Activated CD8-positive, alpha-beta memory T cell treated with anti-CD3 and anti-CD28 coated beads for 24 hours (primary cell): ENCODE measurements around the gene SCAMP3.

Experiments
- DNase-seq: peaks from one replicate; pipeline ENCODE4 v3.0.0-alpha.2; 2020

SCAMP3 gene

GRCh38 chr1:155285063-155285462, 22.9 kb upstream of the SCAMP3 start:
- DNase-seq: no peak

GRCh38 chr1:155284476-155284875, 22.3 kb upstream of the SCAMP3 start:
- no peak for DNase-seq

- DNase-seq: no peak
These were observed 20.4 kb upstream of the SCAMP3 start for GRCh38 chr1:155282488-155283091.

GRCh38 chr1:155279268-155279667, 17.1 kb upstream of the SCAMP3 start:
- DNase-seq: no peak

- DNase-seq: no peak
These were observed 16.6 kb upstream of the SCAMP3 start for GRCh38 chr1:155278689-155279160.

GRCh38 chr1:155277902-155278688, 15.9 kb upstream of the SCAMP3 start:
- peak; percentile 87 for DNase-seq

- peak; percentile 97 for DNase-seq
These were observed 15.1 kb upstream of the SCAMP3 start, which contains the start of gene HCN3 for GRCh38 chr1:155277070-155277901. Gene HCN3, plus strand, starts transcription at chr1:155277463. Its CDS starts 128 bp downstream, at chr1:155277591.

- peak; percentile 96 for DNase-seq
These were observed 11.4 kb upstream of the SCAMP3 start, which contains the start of gene CLK2 for GRCh38 chr1:155273343-155274245. Gene CLK2, minus strand, starts transcription at chr1:155273504. Its CDS starts 2,527 bp downstream, at chr1:155270977.

GRCh38 chr1:155272466-155273342, 10.5 kb upstream of the SCAMP3 start:
- no peak for DNase-seq

- no peak for DNase-seq
These were observed 7.2 kb upstream of the SCAMP3 start for GRCh38 chr1:155269381-155269780.

GRCh38 chr1:155268630-155269029, 6.5 kb upstream of the SCAMP3 start:
- no peak for DNase-seq

- DNase-seq: no peak
These were observed 5.2 kb upstream of the SCAMP3 start for GRCh38 chr1:155267373-155267772.

- no peak for DNase-seq
These were observed 4.4 kb upstream of the SCAMP3 start for GRCh38 chr1:155266553-155266952.

GRCh38 chr1:155263067-155263466, 907 bp upstream of the SCAMP3 start:
- DNase-seq: no peak

- no peak for DNase-seq
These were observed 688 bp downstream of the SCAMP3 start for GRCh38 chr1:155261493-155261851.

- DNase-seq: no peak
These were observed 1.9 kb downstream of the SCAMP3 start for GRCh38 chr1:155260276-155260675.

GRCh38 chr1:155256058-155256852, 5.9 kb downstream of the SCAMP3 start:
- DNase-seq: no peak

- peak; percentile 90 for DNase-seq
These were observed 6.7 kb downstream of the SCAMP3 start, which contains the start of gene ENTREP3 for GRCh38 chr1:155255243-155256007. Gene ENTREP3, minus strand, starts transcription at chr1:155255483. Its CDS starts 606 bp downstream, at chr1:155254877.

- no peak for DNase-seq
These were observed 7.4 kb downstream of the SCAMP3 start for GRCh38 chr1:155254714-155255242.
